GM23338 (cell line): ENCODE data around the gene AP4E1. TPM values are rescaled to one million over a fixed set of nuclear protein-coding genes. Genes with fewer than 3 reads are reported as not detected.

Experiments
- ATAC-seq: fragments of 200-7000 bp; cut with Tn5 transposase; 3 replicates; pipeline ENCODE4 v1.9.1; 2020
- DNase-seq: peaks from one replicate; pipeline ENCODE4 v3.0.0-alpha.2; 2015; ENCODE audit warnings: low spot score
- H2AFZ ChIP-seq: fragments of 200-600 bp; sonication (generic); 2 replicates; pipeline ENCODE4 v1.8.0; 2016; ENCODE audit warnings: antibody characterized with exemption, mild to moderate bottlenecking, moderate library complexity
- H3F3A ChIP-seq: fragments of 200-600 bp; sonication (generic); replicated peaks from 2 replicates; pipeline ENCODE4 v1.8.0; 2017; ENCODE audit warnings: antibody characterized with exemption, mixed run types, low read depth
- H3K27ac ChIP-seq: fragments of 200-600 bp; sonication (generic); 2 replicates; pipeline ENCODE4 v1.6.1; 2016; ENCODE audit warnings: low read depth
- H3K27me3 ChIP-seq: fragments of 200-600 bp; sonication (generic); 2 replicates; pipeline ENCODE4 v1.8.0; 2016; ENCODE audit warnings: mild to moderate bottlenecking, mixed run types, moderate library complexity; ENCODE audit not compliant: insufficient read depth
- H3K36me3 ChIP-seq: fragments of 200-600 bp; sonication (generic); 2 replicates; pipeline ENCODE4 v1.8.0; 2016; ENCODE audit warnings: mild to moderate bottlenecking; ENCODE audit not compliant: insufficient read depth
- H3K4me1 ChIP-seq: fragments of 200-600 bp; sonication (generic); 2 replicates; pipeline ENCODE4 v1.8.0; 2016; ENCODE audit warnings: mild to moderate bottlenecking, moderate library complexity; ENCODE audit not compliant: insufficient read depth
- H3K4me2 ChIP-seq: fragments of 200-600 bp; sonication (generic); 2 replicates; pipeline ENCODE4 v1.7.1; 2017; ENCODE audit warnings: mixed run types
- H3K4me3 ChIP-seq: fragments of 200-600 bp; sonication (generic); 2 replicates; pipeline ENCODE4 v1.6.1; 2016; ENCODE audit warnings: mixed run types
- H3K79me2 ChIP-seq: fragments of 200-600 bp; sonication (generic); replicated peaks from 2 replicates; pipeline ENCODE4 v1.8.0; 2017; ENCODE audit warnings: mild to moderate bottlenecking; ENCODE audit not compliant: insufficient read depth
- H3K9me2 ChIP-seq: fragments of 200-600 bp; sonication (generic); 2 replicates; pipeline ENCODE4 v1.8.0; 2017; ENCODE audit not compliant: insufficient read depth
- H4K20me1 ChIP-seq: fragments of 200-600 bp; sonication (generic); replicated peaks from 2 replicates; pipeline ENCODE4 v1.8.0; 2017; ENCODE audit warnings: mild to moderate bottlenecking; ENCODE audit not compliant: insufficient read depth
- H3K27ac Mint-ChIP-seq: 2 replicates; pipeline ENCODE4 v1.8.0; 2020; ENCODE audit warnings: inconsistent platforms, mild to moderate bottlenecking, moderate library complexity, mixed read lengths
- H3K27me3 Mint-ChIP-seq: 3 replicates; pipeline ENCODE4 v1.8.0; 2022; ENCODE audit warnings: low read depth, mild to moderate bottlenecking, moderate library complexity, mixed read lengths, inconsistent platforms; ENCODE audit not compliant: insufficient read depth, poor library complexity
- H3K36me3 Mint-ChIP-seq: 3 replicates; pipeline ENCODE4 v1.8.0; 2021; ENCODE audit warnings: low read depth, mild to moderate bottlenecking, inconsistent platforms, moderate library complexity, mixed read lengths
- H3K4me1 Mint-ChIP-seq: 3 replicates; pipeline ENCODE4 v1.8.0; 2020; ENCODE audit warnings: mild to moderate bottlenecking, inconsistent platforms, mixed read lengths
- H3K4me3 Mint-ChIP-seq: 3 replicates; pipeline ENCODE4 v1.8.0; 2021; ENCODE audit warnings: moderate library complexity, mild to moderate bottlenecking, inconsistent platforms, mixed read lengths
- H3K9me3 Mint-ChIP-seq: 3 replicates; pipeline ENCODE4 v1.8.0; 2020; ENCODE audit warnings: moderate library complexity, mild to moderate bottlenecking, inconsistent platforms, mixed read lengths
- CREB1 ChIP-seq: fragments of 250-450 bp; sonication (Bioruptor Pico); IDR thresholded peaks from 2 replicates; pipeline ENCODE4 v1.5.0; 2020; ENCODE audit warnings: low read depth, mild to moderate bottlenecking, moderate library complexity
- CTCF ChIP-seq, 2 experiments: fragments of 200-600 bp in 1 of 2; sonication (generic) in 1 of 2; conservative IDR thresholded peaks; 2 replicates each; pipeline versions ENCODE4 v1.5.1 to v1.6.1; 2016 to 2017; ENCODE audit warnings: antibody characterized with exemption in 2 of 2, low read depth in 2 of 2, mild to moderate bottlenecking in 2 of 2, moderate library complexity in 1 of 2
- ETS1 ChIP-seq: IDR thresholded peaks from 2 replicates; pipeline ENCODE4 v1.6.1; 2016; ENCODE audit warnings: antibody characterized with exemption
- EZH2 ChIP-seq: fragments of 200-600 bp; sonication (generic); IDR thresholded peaks from one replicate; pipeline ENCODE4 v1.8.0; 2017; ENCODE audit warnings: antibody characterized with exemption, mild to moderate bottlenecking, low read depth; ENCODE audit not compliant: unreplicated experiment
- EZH2phosphoT487 ChIP-seq: fragments of 200-600 bp; sonication (generic); IDR thresholded peaks from one replicate; pipeline ENCODE4 v1.8.1; 2018; ENCODE audit warnings: antibody characterized with exemption; ENCODE audit not compliant: unreplicated experiment
- JUNB ChIP-seq: IDR thresholded peaks from one replicate; pipeline ENCODE4 v1.6.1; 2016; ENCODE audit warnings: antibody characterized with exemption; ENCODE audit not compliant: unreplicated experiment
- NANOG ChIP-seq: IDR thresholded peaks from 2 replicates; pipeline ENCODE4 v1.6.1; 2016; ENCODE audit warnings: antibody characterized with exemption, borderline replicate concordance
- POLR2AphosphoS5 ChIP-seq: IDR thresholded peaks from 2 replicates; pipeline ENCODE4 v1.6.1; 2016; ENCODE audit warnings: antibody characterized with exemption, low read depth
- REST ChIP-seq: IDR thresholded peaks from one replicate; pipeline ENCODE4 v1.6.1; 2018; ENCODE audit warnings: antibody characterized with exemption; ENCODE audit not compliant: unreplicated experiment
- STAT1 ChIP-seq: IDR thresholded peaks from one replicate; pipeline ENCODE4 v1.6.1; 2016; ENCODE audit warnings: antibody characterized with exemption; ENCODE audit not compliant: unreplicated experiment
- ZNF114 ChIP-seq: fragments of 250-450 bp; sonication (Bioruptor Pico); IDR thresholded peaks from 2 replicates; pipeline ENCODE4 v1.5.0; 2020; ENCODE audit warnings: mild to moderate bottlenecking, moderate library complexity
- ZNF331 ChIP-seq: fragments of 250-450 bp; sonication (Bioruptor Pico); IDR thresholded peaks from 2 replicates; pipeline ENCODE4 v1.5.0; 2020; ENCODE audit warnings: low read depth, mild to moderate bottlenecking, moderate library complexity
- ZNF462 ChIP-seq: fragments of 250-450 bp; sonication (Bioruptor Pico); IDR thresholded peaks from 2 replicates; pipeline ENCODE4 v1.5.0; 2020; ENCODE audit warnings: mild to moderate bottlenecking, moderate library complexity
- polyA plus RNA-seq: library from polyadenylated mRNA; unstranded; fragments of >200 nt; fragmentation: Nextera tagmentation; extraction: Ambion mirVana; gene quantifications from 2 replicates; pipeline ENCODE4 v1.2.1, GENCODE V29; 2016
- total RNA-seq: library from RNA; depleted of rRNA; stranded (reverse); fragments of >200 nt; shearing (Covaris generic); gene quantifications from 2 replicates; pipeline ENCODE4 v1.2.3, GENCODE V29; 2014

The AP4E1 gene
- total and polyA plus RNA-seq, 2 experiments from 2014 or later: 4.4 to 15.4 TPM

- Histone ChIP-seq H3K4me1 (no peaks in the 10 kb centered on the region; the same call in 1 of the 2 replicates), H3K9me2 (no peaks in the 10 kb centered on the region), H3F3A (no peaks in the 10 kb centered on the region), H2AFZ (peak overlapping the region; percentile 92), H3K27me3 (no peaks in the 10 kb centered on the region), H3K4me2 (peak overlapping the region; percentile 86), H3K27ac (no peak overlapping the region), H4K20me1 (no peaks in the 10 kb centered on the region; the same call in 1 of the 2 replicates), H3K79me2 (peaks cover 9% of the 10 kb centered on the region; the same call in 1 of the 2 replicates), H3K4me3 (peak overlapping the region; percentile 94), H3K36me3 (peaks cover 5% of the 10 kb centered on the region; the same call in 1 of the 2 replicates)
- Mint-ChIP-seq H3K27me3 (peaks cover 5% of the 10 kb centered on the region), H3K27ac (peak overlapping the region; percentile 25; the same call in 1 of the 2 replicates), H3K9me3 (no peaks in the 10 kb centered on the region), H3K36me3 (peaks cover 8% of the 10 kb centered on the region), H3K4me3 (peak overlapping the region; percentile 86), H3K4me1 (peaks cover 5% of the 10 kb centered on the region; the same call in 2 of the 3 replicates)
- DNase-seq: peak; percentile 52
- no peak for ATAC-seq
- no peak for TF ChIP-seq ZNF331
- no peak for TF ChIP-seq NANOG
- no peak for TF ChIP-seq ZNF114 (CRISPR knock-in tag)
- no peak for TF ChIP-seq ETS1
- TF ChIP-seq REST: no peak
- no peak for TF ChIP-seq JUNB
- TF ChIP-seq CTCF (conservative IDR thresholded peaks at IDR 0.05; ENCODE audit: low read depth in 2 of 2): no peak
- TF ChIP-seq EZH2phosphoT487: no peak
- TF ChIP-seq ZNF462 (CRISPR knock-in tag): no peak
- no peak for TF ChIP-seq EZH2
- TF ChIP-seq CREB1: no peak
- no peak for TF ChIP-seq STAT1
- TF ChIP-seq POLR2AphosphoS5: no peak
These were observed 481 bp downstream of the AP4E1 start for GRCh38 chr15:50909010-50909317.
